DMS53 (cell line): Measurements from ENCODE around the gene ERI3.
A peak's percentile ranks its signal among the peaks of the same experiment; 100 is the strongest.

Experiments used
- DNase-seq: peaks from one replicate; lab custom pipeline; 2025; lab: John Stamatoyannopoulos, UW

Gene ERI3

GRCh38 chr1:44315521-44315920 is 39.5 kb downstream of the ERI3 start:
- DNase-seq: no peak

GRCh38 chr1:44314452-44314851 is 40.6 kb downstream of the ERI3 start:
- no peak for DNase-seq

- DNase-seq: no peak
Observed at GRCh38 chr1:44313265-44313918, 41.7 kb downstream of the ERI3 start.

GRCh38 chr1:44312399-44313196 is 42.5 kb downstream of the ERI3 start:
- no peak for DNase-seq

- DNase-seq: no peak
Observed at GRCh38 chr1:44310006-44310405, 45.1 kb downstream of the ERI3 start.

GRCh38 chr1:44305962-44306422 is 49.1 kb downstream of the ERI3 start:
- no peak for DNase-seq

- DNase-seq: no peak
Observed at GRCh38 chr1:44303532-44303931, 51.5 kb downstream of the ERI3 start.

- DNase-seq: no peak
Observed at GRCh38 chr1:44302541-44302940, 52.5 kb downstream of the ERI3 start.

- DNase-seq: no peak
Observed at GRCh38 chr1:44301442-44301841, 53.6 kb downstream of the ERI3 start.

- no peak for DNase-seq
Observed at GRCh38 chr1:44300852-44301251, 54.2 kb downstream of the ERI3 start.

GRCh38 chr1:44297695-44298400 is 57.2 kb downstream of the ERI3 start:
- DNase-seq: peak; percentile 43

GRCh38 chr1:44296806-44297205 is 58.3 kb downstream of the ERI3 start:
- no peak for DNase-seq

GRCh38 chr1:44296086-44296485 is 59.0 kb downstream of the ERI3 start:
- DNase-seq: no peak

GRCh38 chr1:44294588-44295007 is 60.5 kb downstream of the ERI3 start:
- peak; percentile 90 for DNase-seq

- DNase-seq: peak; percentile 91
Observed at GRCh38 chr1:44293761-44294315, 61.2 kb downstream of the ERI3 start.

- DNase-seq: no peak
Observed at GRCh38 chr1:44292651-44293050, 62.4 kb downstream of the ERI3 start.

- no peak for DNase-seq
Observed at GRCh38 chr1:44290250-44291094, 64.6 kb downstream of the ERI3 start.

GRCh38 chr1:44289530-44289929 is 65.5 kb downstream of the ERI3 start:
- DNase-seq: peak; percentile 21

- no peak for DNase-seq
Observed at GRCh38 chr1:44288883-44289282, 66.2 kb downstream of the ERI3 start.

GRCh38 chr1:44284184-44284583 is 70.9 kb downstream of the ERI3 start:
- no peak for DNase-seq

- peak; percentile 99 for DNase-seq
Observed at GRCh38 chr1:44283524-44284173, 71.4 kb downstream of the ERI3 start.
